Fibroblast of skin of back (primary cell): Measurements from ENCODE around the gene ITPR2.
"Not testable (repeated sequence)": the region's sequence is repeated elsewhere in the genome, so short reads cannot be mapped to it uniquely, and the experiment has no call there.

ENCODE experiments used
- DNase-seq: peaks from one replicate; pipeline ENCODE4 v3.0.0-alpha.2; 2013

The ITPR2 gene

GRCh38 chr12:26729137-26729671 is 103.8 kb downstream of the ITPR2 start:
- not testable (repeated sequence) for DNase-seq

- DNase-seq = no peak
Observed at GRCh38 chr12:26728205-26729050, 104.6 kb downstream of the ITPR2 start.

- no peak for DNase-seq
Observed at GRCh38 chr12:26727482-26728204, 105.4 kb downstream of the ITPR2 start.

GRCh38 chr12:26726956-26727355 is 106.0 kb downstream of the ITPR2 start:
- no peak for DNase-seq

GRCh38 chr12:26725276-26725916 is 107.6 kb downstream of the ITPR2 start:
- DNase-seq = no peak

- no peak for DNase-seq
Observed at GRCh38 chr12:26724309-26724702, 108.7 kb downstream of the ITPR2 start.

- peak; percentile 74 for DNase-seq
Observed at GRCh38 chr12:26723379-26724308, 109.3 kb downstream of the ITPR2 start.

- DNase-seq = peak; percentile 31
Observed at GRCh38 chr12:26721800-26722199, 111.2 kb downstream of the ITPR2 start.

- no peak for DNase-seq
Observed at GRCh38 chr12:26719852-26720251, 113.1 kb downstream of the ITPR2 start.

GRCh38 chr12:26717757-26718156 is 115.2 kb downstream of the ITPR2 start:
- DNase-seq = no peak

GRCh38 chr12:26715232-26715631 is 117.8 kb downstream of the ITPR2 start:
- DNase-seq = no peak

- no peak for DNase-seq
Observed at GRCh38 chr12:26713885-26714383, 119.1 kb downstream of the ITPR2 start.

GRCh38 chr12:26712892-26713291 is 120.1 kb downstream of the ITPR2 start:
- DNase-seq = no peak

GRCh38 chr12:26711569-26711968 is 121.4 kb downstream of the ITPR2 start:
- DNase-seq = no peak

GRCh38 chr12:26711072-26711471 is 121.9 kb downstream of the ITPR2 start:
- no peak for DNase-seq

- DNase-seq = no peak
Observed at GRCh38 chr12:26705851-26706250, 127.1 kb downstream of the ITPR2 start.

GRCh38 chr12:26704684-26705460 is 128.1 kb downstream of the ITPR2 start:
- DNase-seq = peak; percentile 26

- DNase-seq = no peak
Observed at GRCh38 chr12:26704214-26704613, 128.8 kb downstream of the ITPR2 start.

GRCh38 chr12:26702741-26703140 is 130.3 kb downstream of the ITPR2 start:
- no peak for DNase-seq

GRCh38 chr12:26701604-26702215 is 131.3 kb downstream of the ITPR2 start:
- peak; percentile 55 for DNase-seq
